GM12878 (cell line): ENCODE results near the gene ANTKMT. TPM values are rescaled to one million over a fixed set of nuclear protein-coding genes. Genes with fewer than 3 reads are reported as not detected.

ENCODE experiments used
- ATAC-seq: fragments of 200-7000 bp; cut with Tn5 transposase; 3 replicates; pipeline ENCODE4 v1.9.1; 2020; ENCODE audit warnings: mild to moderate bottlenecking, moderate library complexity
- BruUV-seq: library from RNA; stranded (reverse); fragments of 400-500 nt; replicated peaks from 2 replicates; lab custom pipeline; 2021; lab: Mats Ljungman, UMichigan
- CTCF ChIA-PET: fragments of 300-600 bp; sonication (Branson Sonifier 250); formaldehyde crosslinking; extraction: SDS; loops from one replicate; lab custom pipeline; 2021; ENCODE audit warnings: inconsistent platforms; lab: Yijun Ruan, JAX
- POLR2A ChIA-PET: fragments of 350-600 bp; formaldehyde crosslinking; extraction: SDS; loops from one replicate; lab custom pipeline; 2021; ENCODE audit warnings: inconsistent platforms; lab: Charles Lee
- RAD21 ChIA-PET: fragments of 300-600 bp; sonication (Branson Sonifier 250); formaldehyde crosslinking; loops from one replicate; lab custom pipeline; 2023; ENCODE audit warnings: antibody characterized with exemption; ENCODE audit not compliant: unreplicated experiment; lab: Charles Lee
- SMC1A ChIA-PET: fragments of 300-600 bp; sonication (Branson Sonifier 250); formaldehyde crosslinking; loops from one replicate; lab custom pipeline; 2023; ENCODE audit not compliant: unreplicated experiment, uncharacterized antibody; lab: Charles Lee
- DNase-seq: peaks from one replicate; pipeline ENCODE4 v3.0.0-alpha.2; 2011; ENCODE audit warnings: low read depth, low spot score
- FAIRE-seq: peaks from 3 replicates; lab custom pipeline; 2011; peaks lifted over from hg19 to GRCh38; lab: Jason Lieb, UNC
- H2AFZ ChIP-seq: 2 replicates; pipeline ENCODE4 v1.6.0; 2011; ENCODE audit warnings: low read depth, low read length, control low read depth; ENCODE audit not compliant: control insufficient read depth
- H3K27ac ChIP-seq: 2 replicates; pipeline ENCODE4 v1.5.1; 2011; ENCODE audit warnings: control low read depth; ENCODE audit not compliant: control insufficient read depth, insufficient read depth
- H3K27me3 ChIP-seq, 2 experiments: replicated peaks in 1 of 2; 2 replicates each; pipeline versions ENCODE4 v1.6.0 to v1.6.1; 2011; ENCODE audit warnings: low read length in 1 of 2; ENCODE audit not compliant: control insufficient read depth in 2 of 2, insufficient read depth in 2 of 2
- H3K36me3 ChIP-seq, 2 experiments: 2 replicates each; pipeline ENCODE4 v1.5.1; 2011; ENCODE audit warnings: low read length in 1 of 2; ENCODE audit not compliant: control insufficient read depth in 2 of 2, insufficient read depth in 2 of 2
- H3K4me1 ChIP-seq: 2 replicates; pipeline ENCODE4 v1.6.1; 2011; ENCODE audit warnings: mild to moderate bottlenecking, low read length, moderate library complexity, mixed read lengths; ENCODE audit not compliant: control insufficient read depth, insufficient read depth
- H3K4me2 ChIP-seq: 2 replicates; pipeline ENCODE4 v1.6.0; 2011; ENCODE audit warnings: control low read depth; ENCODE audit not compliant: control insufficient read depth, insufficient read depth
- H3K4me3 ChIP-seq: fragments of 200-600 bp; sonication (generic); 2 replicates; pipeline ENCODE4 v1.5.1; 2016
- H3K79me2 ChIP-seq: 2 replicates; pipeline ENCODE4 v1.6.0; 2011; ENCODE audit warnings: low read length; ENCODE audit not compliant: control insufficient read depth, insufficient read depth
- H3K9ac ChIP-seq: 2 replicates; pipeline ENCODE4 v1.8.0; 2011; ENCODE audit warnings: low read length, control low read depth, mixed read lengths; ENCODE audit not compliant: control insufficient read depth, insufficient read depth
- H3K9me3 ChIP-seq: replicated peaks from 3 replicates; pipeline ENCODE4 v1.5.1; 2011; ENCODE audit warnings: mild to moderate bottlenecking, low read length; ENCODE audit not compliant: control insufficient read depth, insufficient read depth
- H4K20me1 ChIP-seq: 2 replicates; pipeline ENCODE4 v1.6.0; 2011; ENCODE audit not compliant: control insufficient read depth, insufficient read depth
- CBX5 ChIP-seq: sonication (generic); IDR thresholded peaks from 2 replicates; pipeline ENCODE4 v1.6.1; 2016; ENCODE audit warnings: low read depth, moderate library complexity, mild to moderate bottlenecking, inconsistent platforms
- HDAC6 ChIP-seq: fragments of 200-600 bp; sonication (generic); IDR thresholded peaks from one replicate; pipeline ENCODE4 v1.8.0; 2017; ENCODE audit warnings: antibody characterized with exemption; ENCODE audit not compliant: unreplicated experiment
- IRF4 ChIP-seq: IDR thresholded peaks from 2 replicates; pipeline ENCODE4 v1.6.1; 2011; ENCODE audit warnings: low read depth, low read length
- NFXL1 ChIP-seq: fragments of 450-650 bp; IDR thresholded peaks from 2 replicates; pipeline ENCODE4 v1.6.1; 2017; ENCODE audit warnings: antibody characterized with exemption, mild to moderate bottlenecking, borderline replicate concordance
- NFYA ChIP-seq: IDR thresholded peaks from 2 replicates; pipeline ENCODE4 v1.6.1; 2011; ENCODE audit warnings: low read depth, mild to moderate bottlenecking, low read length, improper control_type of control experiment, borderline replicate concordance
- PAX5 ChIP-seq: IDR thresholded peaks from 2 replicates; pipeline ENCODE4 v1.6.1; 2011; ENCODE audit warnings: low read depth, low read length, borderline replicate concordance
- PML ChIP-seq: IDR thresholded peaks from 2 replicates; pipeline ENCODE4 v1.6.1; 2012; ENCODE audit warnings: low read length, inconsistent platforms
- RAD51 ChIP-seq: fragments of 450-650 bp; IDR thresholded peaks from 2 replicates; pipeline ENCODE4 v1.6.1; 2016; ENCODE audit warnings: moderate library complexity, mild to moderate bottlenecking, inconsistent platforms
- RUNX3 ChIP-seq: IDR thresholded peaks from 2 replicates; pipeline ENCODE4 v1.6.1; 2012; ENCODE audit warnings: low read length, inconsistent platforms
- SREBF1 ChIP-seq: IDR thresholded peaks from 2 replicates; pipeline ENCODE4 v1.6.1; 2012; ENCODE audit warnings: mild to moderate bottlenecking, low read length
- TCF12 ChIP-seq: IDR thresholded peaks from 2 replicates; pipeline ENCODE4 v1.6.1; 2011; ENCODE audit warnings: low read depth, mild to moderate bottlenecking, low read length
- TCF3 ChIP-seq: IDR thresholded peaks from 2 replicates; pipeline ENCODE4 v1.6.1; 2012; ENCODE audit warnings: low read depth, mild to moderate bottlenecking, low read length, borderline replicate concordance; ENCODE audit not compliant: insufficient read depth
- YBX1 ChIP-seq: fragments of 450-650 bp; IDR thresholded peaks from 2 replicates; pipeline ENCODE4 v1.6.1; 2016; ENCODE audit warnings: antibody characterized with exemption
- YY1 ChIP-seq: IDR thresholded peaks from 2 replicates; pipeline ENCODE4 v1.6.1; 2011; ENCODE audit warnings: low read depth, mild to moderate bottlenecking, low read length
- ZSCAN29 ChIP-seq: fragments of 450-650 bp; IDR thresholded peaks from 2 replicates; pipeline ENCODE4 v1.6.1; 2017; ENCODE audit warnings: mild to moderate bottlenecking, moderate library complexity
- ZZZ3 ChIP-seq: IDR thresholded peaks from 2 replicates; pipeline ENCODE4 v1.6.1; 2011; ENCODE audit warnings: low read depth; ENCODE audit not compliant: control insufficient read depth, insufficient read length
- WGBS: methylation state at CpG from one replicate; pipeline ENCODE4 v1.1.6; 2016; ENCODE audit warnings: low lambda C conversion rate; ENCODE audit not compliant: insufficient replicate concordance, insufficient coverage; ENCODE audit errors: missing lambda C conversion rate; 5-methylcytosine and 5-hydroxymethylcytosine counted together
- in situ Hi-C: fragments of 300-500 bp; cut with MboI; formaldehyde crosslinking; loops from 9 replicates; pipeline ENCODE4 v1.14.3; 2018; ENCODE audit warnings: mixed read lengths
- intact Hi-C: fragments of 100-400 bp; cut with micrococcal nuclease; formaldehyde crosslinking; loops from one replicate; pipeline ENCODE4 v1.14.2; 2022; ENCODE audit not compliant: unreplicated experiment
- polyA plus RNA-seq, 11 experiments: library from polyadenylated mRNA; depleted of rRNA in 4 of 11; unstranded in 6 of 11; stranded (reverse) in 5 of 11; fragments of >200 nt; fragmentation: Nextera tagmentation in 4 of 11; fragmentation: Illumina TruSeq in 1 of 11; extraction: Ambion mirVana in 4 of 11; extraction: Trizol in 1 of 11; gene quantifications; 1 replicate in 1 of 11; 2 replicates in 10 of 11; pipeline versions ENCODE4 v1.2.1 to v1.2.3, GENCODE V29; 2011 to 2016; ENCODE audit warnings: inconsistent platforms in 2 of 11, missing spikeins in 2 of 11, low read depth in 1 of 11
- total RNA-seq, 4 experiments: library from RNA; depleted of rRNA in 3 of 4; stranded (reverse); fragments of >200 nt in 3 of 4; fragmentation: Illumina TruSeq in 1 of 4; extraction: Trizol in 1 of 4; gene quantifications; 2 replicates each; pipeline versions ENCODE4 v1.2.1 to v1.2.3, GENCODE V29; 2013 to 2021
- TF ChIP-seq, protein P1 (sequence below): fragments of 450-650 bp; IDR thresholded peaks from 2 replicates; pipeline ENCODE4 v1.6.1; 2016; ENCODE audit warnings: mild to moderate bottlenecking
- TF ChIP-seq, protein P2 (sequence below): fragments of 450-650 bp; formaldehyde crosslinking; IDR thresholded peaks from 2 replicates; pipeline ENCODE4 v1.4.0; 2022; ENCODE audit warnings: mild to moderate bottlenecking, moderate library complexity

Gene ANTKMT
- total and polyA plus RNA-seq, 10 of the 15 experiments (the other 5 are each of a cell fraction or from before 2014, with no cell fraction given), result 0.58 to 60.5 (median 25.8) TPM

DNA sequence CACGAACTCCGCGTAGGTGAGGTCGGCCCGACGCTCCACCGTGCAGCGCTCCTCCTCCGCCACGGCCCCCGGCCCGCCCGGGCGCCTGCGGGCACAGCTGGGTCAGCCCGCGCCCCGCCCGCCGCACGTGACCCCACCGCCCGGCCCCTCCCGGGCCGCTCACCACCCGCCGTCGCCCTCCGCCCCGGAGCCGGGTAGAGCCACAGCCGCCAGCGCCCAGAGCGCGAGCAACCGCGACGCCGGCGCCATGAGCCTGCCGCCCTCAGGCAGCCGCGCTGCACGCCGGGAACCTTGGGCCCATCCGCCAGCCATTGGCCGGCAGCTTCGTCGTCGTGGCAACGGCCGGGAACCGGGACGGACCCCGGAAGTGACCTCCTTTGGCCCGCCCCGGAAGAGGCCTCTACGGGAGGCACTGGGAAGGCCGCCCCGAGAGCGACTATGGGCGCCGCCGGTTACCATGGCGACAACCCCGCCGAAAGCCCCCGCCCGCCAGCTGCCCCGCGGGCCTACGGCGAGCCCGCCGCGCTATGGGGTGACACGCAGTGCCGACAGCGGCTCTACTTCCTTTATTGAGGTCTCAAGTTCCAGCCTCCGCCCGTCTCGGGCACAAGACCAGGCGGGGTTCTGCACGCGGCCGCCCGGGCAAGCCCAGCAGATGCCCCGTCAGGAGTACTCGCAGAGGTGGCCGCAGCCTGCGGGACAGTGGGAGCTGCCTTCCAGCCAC is 36.7 kb upstream of the ANTKMT start, which contains the start of gene JMJD8:
Gene JMJD8, minus strand, starts transcription at position 264 of the 724 bp plus-strand sequence. Its CDS starts 15 bp downstream, at position 249.
- peak within 1 kb of the TSS; percentile 61 for H3K9ac ChIP-seq
- peak within 1 kb of the TSS; percentile 90 for H3K4me2 ChIP-seq
- no peaks in the 10 kb centered on the region for H3K27me3 ChIP-seq
- peak within 1 kb of the TSS; percentile 37; the same call in 1 of the 2 replicates for H2AFZ ChIP-seq
- ChIA-PET POLR2A (interaction anchor here (0.6 to 1.0 kb wide), 2 partner anchors 11 to 30 kb away, joined by 3 to 5 read pairs; no protein-coding TSS in a partner anchor), RAD21 (no interaction called here), CTCF (interaction anchor here (0.8 kb wide), 1 partner anchor 36 kb away, joined by 3 read pairs; no protein-coding TSS in a partner anchor), SMC1A (no interaction called here)
- peak within 1 kb of the TSS; percentile 44; the same call in 1 of the 2 replicates for H3K27ac ChIP-seq
- H3K9me3 ChIP-seq, result no peaks in the 10 kb centered on the region
- DNase-seq (no peak), FAIRE-seq (peak; percentile 94), ATAC-seq (peak; percentile 86)
- peaks cover 6 to 14% of the 10 kb centered on the region in 2 experiments; a peak in 2 of 4 replicates for H3K36me3 ChIP-seq
- H3K4me1 ChIP-seq, result peaks cover 16% of the 10 kb centered on the region
- peaks cover 6% of the 10 kb centered on the region; the same call in 1 of the 2 replicates for H4K20me1 ChIP-seq
- in situ Hi-C loops, result no loop called here
- H3K4me3 ChIP-seq, result peak within 1 kb of the TSS; percentile 67
- WGBS, result 2% methylated on average over 66 of the region's 91 CpGs
- no TSS peak for BruUV-seq
- peaks cover 26% of the 10 kb centered on the region for H3K79me2 ChIP-seq
- intact Hi-C loops, result loop anchor here (2.0 to 5.0 kb wide), 3 partner anchors 37 to 157 kb away; partner anchors contain the start of genes ANTKMT, CAPN15 and METTL26
- TF ChIP-seq RAD51 (no peak), YY1 (peak; percentile 96), HDAC6 (peak; percentile 58), YBX1 (no peak), TCF12 (0 out of 2 replicates have a peak, but pooled peaks have one; percentile 32), CBX5 (no peak), PAX5 (peak; percentile 71; the same call in 1 of the 2 replicates), NFYA (no peak), IRF4 (no peak), TCF3 (peak; percentile 26; the same call in 1 of the 2 replicates), NFXL1 (no peak), ZZZ3 (no peak), PML (no peak), ZSCAN29 (0 out of 2 replicates have a peak, but pooled peaks have one; percentile 20), SREBF1 (no peak), RUNX3 (no peak)
- TF ChIP-seq, protein P1, sequence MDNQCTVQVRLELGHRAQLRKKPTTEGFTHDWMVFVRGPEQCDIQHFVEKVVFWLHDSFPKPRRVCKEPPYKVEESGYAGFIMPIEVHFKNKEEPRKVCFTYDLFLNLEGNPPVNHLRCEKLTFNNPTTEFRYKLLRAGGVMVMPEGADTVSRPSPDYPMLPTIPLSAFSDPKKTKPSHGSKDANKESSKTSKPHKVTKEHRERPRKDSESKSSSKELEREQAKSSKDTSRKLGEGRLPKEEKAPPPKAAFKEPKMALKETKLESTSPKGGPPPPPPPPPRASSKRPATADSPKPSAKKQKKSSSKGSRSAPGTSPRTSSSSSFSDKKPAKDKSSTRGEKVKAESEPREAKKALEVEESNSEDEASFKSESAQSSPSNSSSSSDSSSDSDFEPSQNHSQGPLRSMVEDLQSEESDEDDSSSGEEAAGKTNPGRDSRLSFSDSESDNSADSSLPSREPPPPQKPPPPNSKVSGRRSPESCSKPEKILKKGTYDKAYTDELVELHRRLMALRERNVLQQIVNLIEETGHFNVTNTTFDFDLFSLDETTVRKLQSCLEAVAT, result no peak
- TF ChIP-seq, protein P2, sequence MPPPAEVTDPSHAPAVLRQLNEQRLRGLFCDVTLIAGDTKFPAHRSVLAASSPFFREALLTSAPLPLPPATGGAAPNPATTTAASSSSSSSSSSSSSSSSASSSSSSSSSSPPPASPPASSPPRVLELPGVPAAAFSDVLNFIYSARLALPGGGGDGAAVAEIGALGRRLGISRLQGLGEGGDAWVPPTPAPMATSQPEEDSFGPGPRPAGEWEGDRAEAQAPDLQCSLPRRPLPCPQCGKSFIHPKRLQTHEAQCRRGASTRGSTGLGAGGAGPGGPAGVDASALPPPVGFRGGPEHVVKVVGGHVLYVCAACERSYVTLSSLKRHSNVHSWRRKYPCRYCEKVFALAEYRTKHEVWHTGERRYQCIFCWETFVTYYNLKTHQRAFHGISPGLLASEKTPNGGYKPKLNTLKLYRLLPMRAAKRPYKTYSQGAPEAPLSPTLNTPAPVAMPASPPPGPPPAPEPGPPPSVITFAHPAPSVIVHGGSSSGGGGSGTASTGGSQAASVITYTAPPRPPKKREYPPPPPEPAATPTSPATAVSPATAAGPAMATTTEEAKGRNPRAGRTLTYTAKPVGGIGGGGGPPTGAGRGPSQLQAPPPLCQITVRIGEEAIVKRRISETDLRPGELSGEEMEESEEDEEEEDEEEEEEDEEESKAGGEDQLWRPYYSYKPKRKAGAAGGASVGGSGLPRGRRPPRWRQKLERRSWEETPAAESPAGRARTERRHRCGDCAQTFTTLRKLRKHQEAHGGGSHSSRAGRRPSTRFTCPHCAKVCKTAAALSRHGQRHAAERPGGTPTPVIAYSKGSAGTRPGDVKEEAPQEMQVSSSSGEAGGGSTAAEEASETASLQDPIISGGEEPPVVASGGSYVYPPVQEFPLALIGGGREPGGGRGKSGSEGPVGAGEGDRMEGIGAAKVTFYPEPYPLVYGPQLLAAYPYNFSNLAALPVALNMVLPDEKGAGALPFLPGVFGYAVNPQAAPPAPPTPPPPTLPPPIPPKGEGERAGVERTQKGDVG (CRISPR knock-in tag), result no peak
